Stimulated activated CD8-positive, alpha-beta memory T cell treated with anti-CD3 and anti-CD28 coated beads, Interleukin-2, amount 100 ng/mL, for 48 hours (primary cell): ENCODE data around the gene SFXN5.
"Not testable (repeated sequence)": the region's sequence is repeated elsewhere in the genome, so short reads cannot be mapped to it uniquely, and the experiment has no call there.

Experiments used
- DNase-seq, 2 donors: peaks; one replicate each; pipeline ENCODE4 v3.0.0-alpha.2; 2020; ENCODE audit warnings: low read depth in 2 of 2

The SFXN5 gene, protein sequence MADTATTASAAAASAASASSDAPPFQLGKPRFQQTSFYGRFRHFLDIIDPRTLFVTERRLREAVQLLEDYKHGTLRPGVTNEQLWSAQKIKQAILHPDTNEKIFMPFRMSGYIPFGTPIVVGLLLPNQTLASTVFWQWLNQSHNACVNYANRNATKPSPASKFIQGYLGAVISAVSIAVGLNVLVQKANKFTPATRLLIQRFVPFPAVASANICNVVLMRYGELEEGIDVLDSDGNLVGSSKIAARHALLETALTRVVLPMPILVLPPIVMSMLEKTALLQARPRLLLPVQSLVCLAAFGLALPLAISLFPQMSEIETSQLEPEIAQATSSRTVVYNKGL

DNA sequence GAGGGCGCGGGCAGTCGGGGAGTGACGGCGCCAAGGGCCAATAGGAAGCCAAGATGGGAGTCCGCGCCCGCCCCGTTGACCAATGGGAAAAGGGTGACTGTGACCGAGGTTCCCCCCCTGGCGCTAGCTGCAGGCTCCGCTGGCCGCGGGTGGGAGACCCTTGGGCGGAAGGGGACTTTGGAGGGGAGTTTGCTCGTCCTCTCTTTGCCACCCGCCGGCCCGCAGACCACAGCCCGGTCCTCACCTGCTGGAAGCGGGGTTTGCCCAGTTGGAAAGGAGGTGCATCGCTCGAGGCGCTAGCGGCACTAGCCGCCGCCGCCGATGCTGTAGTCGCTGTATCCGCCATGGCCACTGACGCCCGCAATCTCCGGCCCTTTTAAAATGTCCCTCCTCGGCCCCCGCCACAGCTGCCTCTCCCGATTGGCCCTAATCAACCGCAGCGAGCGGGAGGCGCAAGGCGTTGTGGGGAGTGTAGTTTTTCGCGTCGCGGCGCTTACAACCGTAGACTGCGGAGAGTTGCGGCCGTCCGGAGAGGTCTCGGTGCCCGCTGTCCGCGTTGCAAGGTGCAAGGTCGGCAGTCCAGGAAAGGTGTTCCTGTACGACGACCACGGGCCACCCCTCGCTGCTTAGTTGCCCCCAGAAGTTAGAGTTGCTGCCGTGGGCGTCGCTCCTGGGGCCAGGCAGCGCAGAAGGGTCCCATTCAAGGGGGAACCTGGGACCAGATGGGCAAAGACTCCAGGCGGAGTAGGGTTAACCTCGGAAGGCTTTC is at the start of gene SFXN5:
Gene SFXN5 (minus strand): TSS at position 353 of the 769 bp plus-strand sequence. CDS start 7 bp downstream, at position 346.
- DNase-seq = peak; percentile 95

DNA sequence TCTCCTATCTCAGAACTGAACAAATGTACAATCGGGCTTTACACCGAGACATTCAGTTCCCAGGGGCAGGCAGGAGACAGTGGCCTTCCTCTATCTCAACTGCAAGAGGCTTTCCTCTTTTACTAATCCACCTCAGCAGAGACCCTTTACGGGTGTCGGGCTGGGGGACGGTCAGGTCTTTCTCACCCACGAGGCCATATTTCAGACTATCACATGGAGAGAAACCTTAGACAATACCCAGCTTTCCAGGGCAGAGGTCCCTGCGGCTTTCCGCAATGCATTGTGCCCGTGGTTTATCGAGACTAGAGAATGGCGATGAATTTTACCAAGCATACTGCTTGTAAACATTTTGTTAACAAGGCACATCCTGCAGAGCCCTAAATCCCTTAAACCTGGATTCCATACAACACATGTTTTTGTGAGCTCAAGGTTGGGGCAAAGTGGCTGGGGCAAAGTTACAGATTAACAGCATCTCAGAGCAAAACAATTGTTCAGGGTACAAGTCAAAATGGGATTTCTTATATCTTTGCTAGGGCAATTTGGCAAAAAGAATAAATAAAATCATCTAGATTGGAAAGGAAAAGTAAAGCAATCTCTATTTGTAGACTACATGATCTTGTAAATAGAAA is 48.2 kb upstream of the SFXN5 start:
- DNase-seq = not testable (repeated sequence)

DNA sequence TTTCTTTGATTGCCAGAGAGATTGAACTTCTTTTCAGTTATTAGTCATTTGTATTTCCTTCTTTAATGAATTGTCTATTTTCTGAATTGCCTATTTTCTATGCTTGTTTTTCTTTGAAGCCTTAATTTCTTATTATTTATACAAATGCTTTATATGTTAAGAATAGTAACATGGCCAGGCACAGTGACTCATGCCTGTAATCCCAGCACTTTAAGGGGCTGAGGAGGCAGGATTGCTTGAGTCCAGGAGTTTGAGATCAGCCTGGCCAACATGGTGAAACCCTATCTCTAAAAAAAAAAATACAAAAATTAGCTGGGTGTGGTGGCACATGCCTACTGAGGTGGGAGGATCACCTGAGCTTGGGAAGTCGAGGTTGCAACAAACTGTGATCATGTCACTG is 45.9 kb upstream of the SFXN5 start:
- DNase-seq = no peak

DNA sequence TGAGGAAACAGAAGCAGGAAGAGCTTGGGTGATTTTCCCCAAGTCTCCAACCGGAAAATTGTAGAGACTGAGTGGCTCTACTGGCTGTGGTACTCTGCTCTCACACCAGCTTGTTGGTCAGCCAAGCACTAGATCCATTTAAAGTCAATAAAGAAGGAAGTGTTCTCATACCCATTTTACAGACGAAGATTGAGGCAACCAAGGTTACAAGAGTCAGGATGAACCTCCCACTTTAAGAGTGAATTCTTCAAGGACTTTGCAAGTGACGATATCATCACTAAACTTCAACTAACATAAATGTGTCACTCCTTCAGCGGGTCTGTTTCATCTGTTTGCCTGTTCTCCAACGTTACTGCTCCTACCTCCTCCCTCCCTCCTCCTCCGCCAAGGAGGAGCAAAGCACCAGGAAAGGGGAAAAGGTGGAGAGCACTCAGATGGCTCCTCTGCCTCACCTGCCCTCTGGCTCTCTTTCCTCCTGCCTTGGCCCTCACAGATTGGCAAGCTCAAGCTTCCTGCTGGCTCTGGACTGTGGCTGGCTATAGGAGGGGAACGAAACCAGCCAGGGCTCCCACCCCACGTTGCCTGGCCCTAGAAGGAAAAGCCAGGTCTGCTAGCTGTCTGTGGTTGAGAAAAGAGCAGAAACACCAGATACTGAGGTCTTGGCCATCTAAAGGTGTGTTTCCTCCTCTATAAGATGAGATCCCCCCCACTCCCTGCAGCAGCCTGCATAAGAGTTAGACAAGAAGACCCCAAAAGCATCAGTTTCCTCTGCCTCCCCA is 44.9 kb upstream of the SFXN5 start:
- DNase-seq = no peak

DNA sequence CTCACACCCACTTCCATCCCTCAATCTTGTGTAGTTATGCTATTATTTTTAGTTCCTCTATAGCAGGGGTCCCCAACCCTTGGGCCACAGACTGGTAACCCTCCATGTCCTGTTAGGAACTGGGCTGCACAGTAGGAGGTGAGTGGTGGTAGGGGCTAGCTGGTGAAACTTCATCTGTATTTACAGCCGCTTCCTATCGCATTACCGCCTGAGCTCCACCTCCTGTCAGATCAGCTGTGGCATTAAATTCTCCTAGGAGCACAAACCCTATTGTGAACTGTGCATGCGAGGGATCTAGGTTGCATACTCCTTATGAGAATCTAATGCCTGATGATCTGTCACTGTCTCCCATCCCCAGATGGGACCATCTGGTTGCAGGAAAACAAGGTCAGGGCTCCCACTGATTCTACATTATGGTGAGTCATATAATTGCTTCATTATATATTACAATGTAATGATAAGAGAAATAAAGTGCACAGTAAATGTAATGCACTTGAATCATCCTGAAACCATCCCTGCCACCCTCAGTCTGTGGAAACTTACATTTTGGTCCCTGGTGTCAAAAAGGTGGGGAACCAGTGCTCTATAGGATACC is 42.9 kb upstream of the SFXN5 start:
- DNase-seq = no peak

DNA sequence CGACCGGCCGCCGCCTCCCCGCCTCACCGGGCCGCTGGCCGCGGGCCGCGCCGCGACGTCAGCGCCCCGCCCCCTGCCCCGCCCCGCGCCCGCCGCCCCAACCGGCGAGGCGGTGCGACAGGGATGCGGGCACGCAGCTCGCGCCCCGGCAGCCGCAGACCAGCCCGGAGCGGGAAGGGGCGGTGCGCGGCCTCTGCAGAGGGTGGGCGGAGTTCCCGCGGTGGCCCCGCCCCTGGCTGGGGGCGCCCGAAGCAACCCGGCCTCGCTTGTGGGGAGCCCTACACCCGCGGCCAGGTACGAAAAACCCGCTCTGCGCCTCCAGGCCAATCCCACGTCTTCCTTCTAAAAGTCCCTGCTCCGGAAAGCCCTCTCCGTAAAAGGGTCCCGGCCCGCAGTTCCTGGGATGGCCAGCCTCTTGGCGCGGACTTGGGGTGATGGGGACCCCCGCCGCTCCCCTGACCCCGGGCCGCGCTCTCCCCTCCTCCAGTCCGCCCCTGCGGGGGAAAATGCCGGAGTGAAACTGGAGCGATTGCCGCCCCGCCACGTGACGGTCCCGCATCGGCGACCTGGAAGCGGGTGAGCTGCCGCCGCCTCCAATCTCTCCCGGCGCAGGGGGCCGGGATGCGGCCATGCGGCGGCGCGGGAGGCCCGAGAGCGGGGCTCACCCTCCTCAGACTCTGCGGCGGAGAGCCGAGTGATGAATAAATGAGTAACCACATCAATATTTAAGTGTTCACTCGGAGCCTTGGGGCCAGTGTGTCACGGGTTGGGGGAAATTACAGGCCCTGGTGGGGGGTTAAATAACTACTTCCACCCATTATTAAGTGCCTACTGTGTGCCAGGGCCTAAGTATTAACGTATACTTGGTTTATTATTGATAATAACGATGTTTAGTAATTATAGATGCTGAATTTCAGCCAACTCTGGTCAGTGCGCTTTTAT is 41.7 kb upstream of the SFXN5 start, which contains the start of gene RAB11FIP5:
Gene RAB11FIP5 (minus strand): TSS at position 36 of the 942 bp plus-strand sequence. CDS start 171 bp downstream, outside the sequence.
- DNase-seq = peak; percentile 46 to 68

DNA sequence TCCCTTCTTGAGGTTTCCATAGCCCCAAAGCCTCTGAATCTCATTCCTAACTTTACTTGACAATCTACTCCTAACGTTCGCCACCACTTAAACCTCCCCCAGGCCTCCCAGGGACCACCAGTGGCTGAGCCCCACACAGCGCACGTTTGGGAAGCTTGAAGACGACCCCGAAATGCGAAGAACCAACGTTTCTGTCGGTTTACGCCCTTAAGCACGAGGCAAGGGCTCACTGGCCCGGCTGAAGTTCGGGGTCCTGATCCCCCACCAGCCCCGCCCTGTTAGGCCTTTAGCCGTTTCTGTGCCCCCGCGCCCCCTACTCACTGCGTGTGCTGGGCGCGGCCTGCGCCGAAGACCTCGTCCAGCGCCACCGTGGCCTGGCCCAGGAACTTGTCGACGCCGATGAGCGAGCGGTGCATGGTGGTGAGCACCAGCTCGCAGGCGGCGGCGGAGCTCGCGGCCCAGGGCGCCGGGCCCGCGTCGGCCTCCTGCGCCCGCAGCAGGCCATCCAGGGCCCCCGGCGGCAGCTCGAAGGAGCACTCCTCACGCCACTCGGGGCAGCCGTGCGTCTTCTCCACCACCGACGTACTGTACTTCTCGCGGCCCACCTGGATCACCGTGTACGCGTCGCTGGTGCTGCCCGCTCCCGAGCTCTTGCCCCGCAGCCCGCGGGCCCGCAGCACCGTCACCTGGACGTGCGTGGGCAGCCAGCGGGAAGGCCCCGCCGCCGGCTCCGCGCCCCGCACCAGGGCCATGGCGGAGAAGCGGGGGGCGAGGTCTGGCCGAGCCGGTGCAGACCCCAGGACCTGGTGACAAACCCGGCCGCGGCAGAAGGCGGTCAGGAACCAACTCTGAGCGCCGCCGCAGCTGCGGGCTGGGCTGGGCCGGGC is 40.8 kb upstream of the SFXN5 start:
- no peak for DNase-seq

DNA sequence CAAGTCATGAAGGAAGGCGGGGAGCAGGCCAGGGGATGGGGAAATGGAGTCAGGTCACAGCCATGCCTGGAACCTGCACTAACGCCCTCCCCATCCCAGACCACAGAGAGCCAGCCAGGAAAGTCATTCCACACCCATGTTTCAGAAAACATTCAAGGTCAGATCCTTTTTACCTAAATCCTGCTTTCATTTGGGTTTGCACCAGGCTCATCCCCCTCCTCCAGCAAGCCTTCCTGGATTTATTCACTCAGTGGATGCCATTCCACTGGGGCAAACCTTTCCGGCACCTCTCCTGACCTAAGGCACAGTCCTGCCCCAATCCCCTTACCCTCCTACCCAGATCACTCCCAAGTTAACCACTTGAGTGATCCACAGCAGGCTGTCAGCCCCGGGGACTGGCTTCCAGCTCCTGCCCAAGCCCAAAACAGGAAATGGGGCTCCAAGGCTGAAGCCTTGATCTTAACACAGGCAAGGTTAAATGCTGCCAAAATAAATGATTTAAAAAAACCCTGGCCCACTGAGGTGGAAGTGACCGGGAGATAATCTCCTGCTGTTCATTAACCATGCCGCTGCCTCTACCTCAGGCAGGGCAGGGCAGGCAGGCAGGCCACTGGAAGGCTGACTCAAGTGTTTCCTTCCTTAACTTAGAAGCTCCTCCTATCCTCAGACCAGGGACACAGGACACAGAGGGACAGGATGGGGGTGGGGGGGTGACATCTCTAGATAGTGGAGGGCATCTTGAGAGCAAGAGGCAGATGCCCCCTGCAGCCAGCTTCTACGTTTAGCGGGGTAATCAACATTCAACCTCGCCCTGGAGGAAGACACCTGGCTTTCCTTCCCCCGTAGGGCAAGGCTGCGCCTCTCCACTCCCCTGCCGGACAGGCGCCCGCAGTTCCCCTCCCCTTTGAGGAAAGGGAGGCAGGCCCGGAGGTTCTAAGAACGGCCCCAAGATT is 39.8 kb upstream of the SFXN5 start:
- no peak for DNase-seq

DNA sequence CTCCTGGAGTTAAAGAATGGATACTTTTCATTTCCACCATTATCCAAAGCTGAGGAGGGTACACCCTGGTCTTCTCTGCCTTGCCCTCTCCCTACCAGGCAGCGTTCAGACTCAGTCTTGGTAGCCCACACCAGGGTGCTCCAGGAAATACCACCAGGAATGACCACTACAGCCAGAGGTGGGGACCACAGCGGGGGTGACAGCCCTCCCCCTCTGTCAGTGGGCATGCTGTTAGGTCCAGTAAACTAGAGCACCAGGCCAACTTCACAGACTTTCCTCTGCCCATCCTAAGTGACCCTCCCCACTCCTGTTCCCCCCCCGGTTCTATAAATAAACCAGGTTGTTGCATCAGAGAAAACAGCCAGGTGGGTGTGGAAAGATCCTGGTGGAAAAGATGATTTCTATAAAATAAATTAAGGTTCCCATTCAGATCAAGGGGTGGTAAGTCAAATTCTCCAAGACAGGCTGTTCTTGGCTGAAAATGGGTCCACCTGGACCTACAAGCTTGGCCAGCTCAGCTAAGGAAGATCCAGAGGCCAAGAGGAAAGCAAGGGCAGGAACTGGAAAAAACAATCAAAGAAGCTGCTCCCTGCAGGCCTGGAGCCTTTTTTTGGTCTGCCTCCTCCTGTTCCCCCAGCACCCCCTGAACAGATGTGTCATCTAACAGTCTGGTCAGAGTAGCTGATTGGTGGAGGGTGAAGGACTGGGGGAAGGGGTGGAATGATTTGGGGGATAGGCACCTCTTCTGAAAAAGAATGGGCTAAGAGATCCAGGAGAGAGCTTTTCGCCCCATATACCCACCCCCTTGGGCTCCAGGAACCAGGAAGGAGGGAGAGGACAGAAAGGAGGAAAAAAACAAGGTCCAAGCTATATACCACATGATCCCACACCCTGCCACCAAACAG is 38.9 kb upstream of the SFXN5 start:
- DNase-seq = no peak

DNA sequence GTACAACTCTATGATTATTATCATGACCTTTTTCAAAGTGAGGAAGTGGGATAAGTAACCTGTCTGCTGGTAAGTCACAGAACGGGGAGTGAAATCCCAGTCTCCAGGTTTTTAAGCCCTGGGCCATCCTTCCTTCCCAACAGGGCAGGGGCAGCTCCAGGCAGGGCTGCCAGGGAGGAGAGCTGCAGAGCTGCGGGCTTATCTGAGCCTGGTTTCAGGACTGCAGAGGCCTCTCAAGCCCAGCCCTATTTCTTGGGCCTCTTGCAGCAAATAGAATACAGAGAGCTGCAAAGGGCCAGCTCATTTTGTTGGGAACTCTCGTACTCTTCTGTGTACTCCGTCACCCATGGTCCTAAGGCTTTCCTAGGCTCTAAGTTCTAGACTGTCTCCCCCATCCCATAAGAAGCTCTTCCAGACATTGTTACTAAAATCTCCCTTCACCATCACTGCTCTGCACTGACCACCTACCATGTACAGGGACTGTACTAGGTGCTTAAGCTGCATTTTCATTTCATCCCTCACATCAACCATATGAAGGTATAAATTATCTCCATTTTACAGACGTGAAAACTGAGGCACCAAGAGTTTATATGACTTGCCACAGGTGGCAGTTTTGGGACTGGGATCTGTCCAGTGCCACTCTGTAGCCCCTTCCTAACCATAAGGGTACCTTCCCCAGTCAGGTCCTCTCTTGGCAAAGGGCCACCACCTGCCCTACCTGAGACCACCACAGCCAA is 38.1 kb upstream of the SFXN5 start:
- DNase-seq = no peak

DNA sequence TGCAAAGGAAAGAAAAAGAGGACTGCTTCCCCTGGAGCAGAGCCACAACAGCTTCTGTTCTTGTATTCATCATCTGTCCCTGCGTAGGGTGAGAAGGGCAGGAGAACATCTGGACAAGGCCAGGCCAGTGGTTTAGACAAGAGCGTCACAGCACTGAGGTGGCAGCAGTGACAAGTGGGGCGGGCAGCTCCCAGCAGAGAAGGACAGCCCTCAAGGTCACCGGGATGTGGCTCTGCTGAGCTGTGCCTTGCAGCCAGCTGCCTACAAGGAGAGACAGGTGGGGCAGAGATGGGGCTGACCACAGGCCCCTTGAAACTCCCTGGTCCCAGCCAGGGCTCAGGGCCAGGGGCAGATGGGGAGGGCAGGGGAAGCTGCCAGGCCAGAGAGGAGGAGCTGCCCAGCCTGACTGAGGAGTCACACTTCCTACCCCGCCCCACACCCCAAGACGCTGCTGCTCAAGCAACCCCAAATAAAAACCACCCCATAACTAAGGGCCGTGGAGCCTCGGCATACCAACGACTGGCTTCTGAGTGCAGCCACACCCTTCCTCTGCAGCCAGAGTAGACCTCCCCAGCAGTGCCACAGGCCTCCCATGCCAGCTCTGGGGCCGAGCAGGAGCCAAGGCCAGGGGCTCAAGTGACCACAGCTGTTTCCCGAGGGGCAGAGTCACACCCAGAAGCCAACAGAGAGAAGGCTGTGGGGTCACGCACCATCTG is 35.9 kb upstream of the SFXN5 start:
- DNase-seq = no peak

DNA sequence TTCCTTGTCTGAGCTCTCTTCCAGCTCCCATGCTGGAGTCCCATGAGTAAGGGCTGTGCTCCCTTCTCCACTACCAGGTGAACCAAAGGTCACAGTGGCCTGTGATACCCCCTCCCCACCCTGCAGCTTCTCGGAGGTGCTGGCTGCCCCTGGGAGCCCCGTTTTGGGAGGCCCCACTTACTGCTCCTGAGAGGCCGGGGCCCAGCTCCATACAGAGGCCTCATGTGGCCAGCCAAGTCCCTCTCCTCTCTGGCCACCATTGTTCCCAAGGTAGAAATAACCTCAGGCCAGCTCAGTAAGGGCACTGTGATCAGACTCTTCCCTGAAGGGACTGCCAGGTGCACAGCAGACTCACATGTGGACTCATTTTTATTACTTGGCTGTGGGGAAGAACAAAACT is 35.3 kb upstream of the SFXN5 start:
- no peak for DNase-seq

DNA sequence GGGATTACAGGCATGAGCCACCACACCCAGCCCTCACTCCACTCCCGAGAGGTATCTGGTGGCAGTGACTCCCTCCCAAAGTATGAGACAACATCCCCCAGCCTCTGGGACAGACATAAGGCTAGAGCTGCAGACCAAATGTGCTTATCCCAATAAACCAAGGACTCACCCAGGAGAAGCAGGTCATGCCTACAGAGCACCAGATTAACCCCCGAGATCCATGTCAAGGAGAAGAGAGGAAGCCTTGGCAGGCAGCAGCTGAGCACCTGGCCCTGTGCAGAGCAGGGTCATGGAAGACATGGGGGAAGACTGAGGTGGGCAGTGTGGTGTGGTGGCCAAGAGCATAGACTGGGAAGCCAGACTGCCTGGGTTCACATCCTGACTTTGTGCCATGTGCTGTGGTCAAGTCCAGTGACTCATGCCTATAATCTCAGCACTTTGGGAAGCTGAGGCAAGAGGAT is 34.0 kb upstream of the SFXN5 start:
- DNase-seq = no peak

DNA sequence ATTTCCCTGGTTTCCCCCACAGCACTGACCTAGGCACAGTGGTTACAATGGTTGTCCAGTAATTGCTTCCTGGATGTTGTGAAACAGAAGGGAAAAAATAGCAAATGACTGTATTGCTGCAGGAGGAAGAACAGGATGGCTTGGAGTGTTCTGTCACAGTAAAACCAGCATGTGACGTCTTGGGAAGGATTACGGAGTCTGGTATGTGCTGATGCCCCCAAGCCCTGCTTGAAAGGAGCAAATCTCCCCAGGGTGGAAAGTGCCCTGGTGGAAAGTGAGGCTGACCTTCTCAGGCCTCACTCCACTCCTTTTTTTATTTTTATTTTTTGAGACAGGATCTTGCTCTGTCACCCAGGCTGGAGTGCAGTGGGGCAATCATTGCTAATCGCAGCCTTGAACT is 33.4 kb upstream of the SFXN5 start:
- no peak for DNase-seq

DNA sequence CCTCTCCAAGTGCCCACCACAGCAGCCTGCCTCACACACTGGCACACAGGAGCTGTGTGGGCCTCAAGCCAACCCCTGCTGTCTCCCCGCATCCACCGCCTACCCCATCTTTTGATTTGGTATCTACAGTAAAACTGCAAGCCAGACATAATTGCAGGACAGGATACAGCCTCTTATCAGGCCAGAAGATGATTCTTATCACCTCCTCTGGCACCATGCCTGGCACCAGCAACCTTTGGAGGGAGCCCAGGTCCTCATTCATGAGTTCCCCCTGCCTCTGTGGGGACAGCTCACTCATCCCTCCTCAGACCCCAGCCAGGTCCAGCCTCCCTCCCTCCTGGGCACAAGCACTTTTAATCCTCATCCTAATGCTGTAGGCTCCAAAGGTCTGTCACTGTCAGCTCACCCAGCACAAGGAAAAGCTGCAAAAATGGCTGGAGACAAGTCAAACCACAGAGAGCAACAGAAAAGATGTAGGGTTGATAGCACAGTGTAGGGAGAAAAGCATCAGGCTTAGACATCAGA is 31.6 kb upstream of the SFXN5 start:
- no peak for DNase-seq
